Measurements from ENCODE around the gene CD248. TPM values are rescaled to one million over a fixed set of nuclear protein-coding genes. Genes with fewer than 3 reads are reported as not detected.

The CD248 gene
- total RNA-seq, 1 donor from 2014 or later, result 193 TPM

DNA sequence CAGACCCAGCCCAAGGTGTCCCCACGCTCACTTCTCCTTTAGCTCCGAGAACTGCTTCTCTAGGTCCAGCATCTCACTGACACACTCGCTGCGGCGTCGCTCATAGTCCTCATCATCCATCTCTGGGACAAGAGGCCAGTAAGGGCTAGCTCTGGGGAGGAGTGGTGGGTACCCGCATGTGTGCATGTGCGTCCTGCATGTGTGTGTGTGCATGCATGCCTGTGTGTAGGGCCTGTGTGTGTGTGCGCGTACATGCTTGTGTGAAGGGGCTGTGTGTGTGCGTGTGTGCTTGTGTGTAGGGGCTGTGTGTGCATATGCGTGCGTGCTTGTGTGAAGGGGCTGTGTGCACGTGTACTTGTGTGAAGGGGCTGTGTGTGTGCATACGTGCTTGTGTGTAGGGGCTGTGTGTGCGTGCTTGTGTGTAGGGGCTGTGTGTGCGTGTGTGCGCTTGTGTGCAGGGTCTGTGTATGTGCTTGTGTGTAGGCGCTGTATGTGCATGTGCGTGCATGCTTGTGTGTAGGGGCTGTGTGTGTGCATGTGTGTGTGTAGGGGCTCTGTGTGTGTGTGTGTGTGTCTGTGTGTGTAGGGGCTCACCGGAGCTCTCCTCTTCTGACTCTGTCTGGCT, 24.8 kb upstream of the CD248 start:
- Histone ChIP-seq H3K4me1 (peaks cover 15 to 27% of the 10 kb centered on the region in 2 donors), H3K27ac (no peak overlapping the region), H3K9me3 (no peaks in the 10 kb centered on the region), H3K4me3 (no peak overlapping the region), H3K36me3 (peaks cover 37 to 41% of the 10 kb centered on the region in 2 donors), H3K27me3 (no peaks in the 10 kb centered on the region)
- no peak for DNase-seq (ENCODE audit: low spot score in 2 of 2)
- TF ChIP-seq CTCF (IDR thresholded peaks at IDR 0.05), result no peak
- intact Hi-C loops (cut with DNase I), result no loop called here

DNA sequence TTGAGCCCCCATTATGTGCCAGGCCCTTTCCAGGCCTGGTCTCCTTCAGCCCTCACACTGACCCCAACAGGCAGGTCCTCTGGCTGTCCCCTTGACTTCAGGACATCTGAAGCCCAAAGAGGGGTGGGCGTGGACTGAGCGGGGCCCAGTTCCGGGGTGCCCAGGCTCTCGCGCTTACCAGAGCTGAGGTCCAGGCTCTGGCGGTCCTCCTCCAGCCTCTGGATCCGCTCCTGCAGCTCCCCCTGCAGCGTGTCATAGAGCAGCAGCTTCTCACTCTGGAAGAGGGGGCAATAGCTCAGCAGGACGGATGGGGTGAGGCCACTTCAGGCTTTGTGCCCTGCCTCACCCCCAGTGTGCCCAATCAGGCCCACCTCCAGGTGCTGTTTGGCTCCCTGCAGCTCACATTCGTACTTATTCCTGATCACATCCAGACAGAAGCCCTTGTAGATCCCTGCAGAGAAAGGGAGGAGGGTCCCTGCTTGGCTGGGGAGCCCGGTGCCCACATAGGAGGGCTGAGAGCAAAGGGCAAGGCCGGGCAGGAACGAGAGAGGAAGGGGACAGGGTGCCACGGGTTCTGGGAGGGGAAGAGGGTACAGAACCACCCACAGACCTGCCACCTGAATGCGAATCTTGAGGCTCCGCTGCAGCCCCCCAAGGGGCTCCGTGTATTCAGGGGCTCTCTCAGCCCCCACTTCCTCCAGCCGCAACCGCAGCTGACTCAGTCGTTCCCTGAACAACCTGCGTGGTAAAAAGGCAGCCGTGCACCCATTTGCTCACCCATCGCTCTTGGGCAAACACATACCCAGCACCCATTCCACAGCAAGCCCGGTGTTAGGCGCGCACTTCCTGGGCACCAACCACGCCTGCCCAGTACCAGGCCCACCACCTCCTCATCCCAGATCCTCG, 24.0 kb upstream of the CD248 start:
- no peak overlapping the region for H3K27ac ChIP-seq
- H3K4me1 ChIP-seq, result peaks cover 11 to 27% of the 10 kb centered on the region in 2 donors
- H3K27me3 ChIP-seq, result no peaks in the 10 kb centered on the region
- H3K9me3 ChIP-seq, result no peaks in the 10 kb centered on the region
- DNase-seq (ENCODE audit: low spot score in 2 of 2), result no peak
- peaks cover 37 to 41% of the 10 kb centered on the region in 2 donors for H3K36me3 ChIP-seq
- no peak for TF ChIP-seq CTCF (IDR thresholded peaks at IDR 0.05)
- H3K4me3 ChIP-seq, result no peak overlapping the region
- intact Hi-C loops (cut with DNase I), result no loop called here

DNA sequence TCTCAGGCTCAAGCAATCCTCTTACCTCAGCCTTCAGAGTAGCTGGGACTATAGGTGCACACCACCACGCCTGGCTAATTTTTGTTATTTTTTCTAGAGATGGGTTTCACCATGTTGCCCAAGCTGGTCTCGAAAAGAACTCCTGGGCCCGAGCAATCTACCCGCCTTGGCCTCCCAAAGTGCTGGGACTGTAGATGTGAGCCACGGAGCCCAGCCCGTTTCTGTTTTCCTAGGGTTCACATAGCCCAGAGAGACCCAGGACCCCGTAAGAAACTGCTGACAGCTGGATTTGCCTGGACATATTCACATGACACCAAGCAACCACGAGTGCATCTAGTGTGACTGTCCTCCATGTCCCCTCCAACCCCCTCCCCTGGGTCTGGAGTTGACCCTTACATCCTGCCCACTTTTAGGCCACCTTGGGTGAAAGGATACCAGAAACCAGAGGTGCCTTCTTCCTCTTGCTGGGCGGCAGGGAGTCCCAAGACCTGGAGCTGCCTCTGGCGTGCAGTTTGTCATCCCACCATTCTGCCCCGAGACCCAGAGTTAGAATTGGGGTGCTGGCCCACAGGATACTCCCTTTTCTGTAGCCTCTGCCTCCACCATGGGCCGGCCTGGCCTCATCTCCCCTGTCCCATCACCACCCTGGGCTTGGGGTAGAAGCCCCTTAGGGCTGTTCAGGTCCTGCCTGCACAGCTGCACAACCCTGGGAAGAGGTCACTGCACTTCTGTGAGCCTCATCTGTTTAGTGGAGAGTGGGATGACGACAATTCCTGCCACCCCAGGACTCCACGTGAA, 23.0 kb upstream of the CD248 start:
- no peak for DNase-seq (ENCODE audit: low spot score in 2 of 2)
- peaks cover 37 to 41% of the 10 kb centered on the region in 2 donors for H3K36me3 ChIP-seq
- no peak overlapping the region for H3K27ac ChIP-seq
- intact Hi-C loops (cut with DNase I), result no loop called here
- peaks cover 17 to 31% of the 10 kb centered on the region in 2 donors for H3K4me1 ChIP-seq
- H3K9me3 ChIP-seq, result no peaks in the 10 kb centered on the region
- no peaks in the 10 kb centered on the region for H3K27me3 ChIP-seq
- H3K4me3 ChIP-seq, result no peak overlapping the region
- no peak for TF ChIP-seq CTCF (IDR thresholded peaks at IDR 0.05)

DNA sequence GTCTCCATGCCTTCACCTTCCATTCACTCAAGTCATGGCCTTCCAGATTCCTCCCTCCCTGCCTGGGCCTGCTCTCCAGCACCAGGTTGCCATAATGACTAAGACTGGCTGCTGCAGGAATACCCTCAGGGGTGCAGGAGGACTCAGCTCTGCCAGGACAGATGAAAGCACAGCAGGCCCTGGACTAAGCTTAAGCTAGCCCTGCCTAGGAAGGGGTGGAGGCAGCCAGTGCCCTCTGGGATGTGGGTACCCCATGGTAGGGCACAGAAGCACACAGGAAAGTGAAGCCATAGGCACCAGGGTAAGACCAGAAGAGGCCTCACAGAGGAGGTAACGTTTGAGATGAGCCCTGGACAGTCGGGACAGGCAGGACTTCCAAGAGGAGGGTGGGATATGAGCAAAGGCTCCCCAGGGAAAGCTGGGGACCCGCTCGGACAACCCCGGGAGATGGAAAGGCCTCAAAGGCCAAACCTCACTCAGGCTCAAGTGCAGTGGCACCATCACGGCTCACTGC, 22.4 kb upstream of the CD248 start:
- intact Hi-C loops (cut with DNase I), result no loop called here
- Histone ChIP-seq H3K4me3 (no peak overlapping the region), H3K27ac (no peak overlapping the region), H3K36me3 (peaks cover 37 to 41% of the 10 kb centered on the region in 2 donors), H3K27me3 (no peaks in the 10 kb centered on the region), H3K9me3 (no peaks in the 10 kb centered on the region), H3K4me1 (peaks cover 14 to 31% of the 10 kb centered on the region in 2 donors)
- no peak for TF ChIP-seq CTCF (IDR thresholded peaks at IDR 0.05)
- no peak for DNase-seq (ENCODE audit: low spot score in 2 of 2)
